Mucosa of rectum (tissue), 2 donors: ENCODE measurements around the gene AVL9.
"Not testable (repeated sequence)": the region's sequence is repeated elsewhere in the genome, so short reads cannot be mapped to it uniquely, and the experiment has no call there.

Experiments used
- H3K27ac ChIP-seq, 2 donors: one replicate each; pipeline ENCODE4 v1.7.0; 2013; ENCODE audit warnings: inconsistent platforms in 2 of 2, low read depth in 2 of 2, low read length in 2 of 2
- H3K27me3 ChIP-seq, 2 donors: one replicate each; pipeline ENCODE4 v1.7.0; 2013; ENCODE audit warnings: low read length in 2 of 2; ENCODE audit not compliant: control insufficient read depth in 2 of 2, insufficient read depth in 2 of 2
- H3K36me3 ChIP-seq, 2 donors: one replicate each; pipeline ENCODE4 v1.7.0; 2013; ENCODE audit warnings: low read length in 2 of 2; ENCODE audit not compliant: control insufficient read depth in 2 of 2, insufficient read depth in 2 of 2
- H3K4me1 ChIP-seq, 2 donors: one replicate each; pipeline ENCODE4 v1.7.0; 2013; ENCODE audit warnings: low read length in 2 of 2, mild to moderate bottlenecking in 1 of 2; ENCODE audit not compliant: control insufficient read depth in 2 of 2, insufficient read depth in 2 of 2
- H3K4me3 ChIP-seq, 2 donors: one replicate each; pipeline ENCODE4 v1.7.0; 2013; ENCODE audit warnings: low read length in 2 of 2
- H3K9ac ChIP-seq, 2 donors: one replicate each; pipeline ENCODE4 v1.7.0; 2013; ENCODE audit warnings: low read length in 2 of 2, low read depth in 1 of 2, mild to moderate bottlenecking in 1 of 2
- H3K9me3 ChIP-seq, 2 donors: one replicate each; pipeline ENCODE4 v1.7.0; 2013; ENCODE audit warnings: low read length in 2 of 2; ENCODE audit not compliant: control insufficient read depth in 2 of 2
- donor health status: healthy.
- donor health status: Normal muscosa, but diverticular disease.

The AVL9 gene

GRCh38 chr7:32582036-32582435, 86.7 kb downstream of the AVL9 start:
- Histone ChIP-seq H3K36me3 (peaks cover 68 to 73% of the 10 kb centered on the region in 2 donors), H3K4me1 (no peaks in the 10 kb centered on the region), H3K27ac (no peak overlapping the region), H3K4me3 (no peak overlapping the region), H3K27me3 (no peaks in the 10 kb centered on the region), H3K9ac (no peak overlapping the region), H3K9me3 (no peaks in the 10 kb centered on the region)

GRCh38 chr7:32583791-32584190, 88.5 kb downstream of the AVL9 start:
- no peaks in the 10 kb centered on the region for H3K27me3 ChIP-seq
- no peaks in the 10 kb centered on the region for H3K4me1 ChIP-seq
- no peak overlapping the region for H3K4me3 ChIP-seq
- no peaks in the 10 kb centered on the region for H3K9me3 ChIP-seq
- no peak overlapping the region for H3K9ac ChIP-seq
- peaks cover 57 to 71% of the 10 kb centered on the region in 2 donors for H3K36me3 ChIP-seq
- no peak overlapping the region for H3K27ac ChIP-seq

- peak overlapping the region in 1 of 2 donors; percentile 30 for H3K27ac ChIP-seq
Observed at GRCh38 chr7:32586291-32587221, 91.3 kb downstream of the AVL9 start.

GRCh38 chr7:32587411-32587948, 92.2 kb downstream of the AVL9 start:
- H3K27ac ChIP-seq: peak overlapping the region in 1 of 2 donors; percentile 13
- peaks cover 34 to 50% of the 10 kb centered on the region in 2 donors for H3K36me3 ChIP-seq
- H3K9me3 ChIP-seq: no peaks in the 10 kb centered on the region
- H3K27me3 ChIP-seq: no peaks in the 10 kb centered on the region
- no peak overlapping the region for H3K4me3 ChIP-seq
- H3K9ac ChIP-seq: no peak overlapping the region
- H3K4me1 ChIP-seq: no peaks in the 10 kb centered on the region

More at GRCh38 chr7:32586291-32587221, 91.3 kb downstream of the AVL9 start:
- H3K9me3 ChIP-seq: no peaks in the 10 kb centered on the region
- peaks cover 42 to 60% of the 10 kb centered on the region in 2 donors for H3K36me3 ChIP-seq
- H3K9ac ChIP-seq: no peak overlapping the region
- H3K27me3 ChIP-seq: no peaks in the 10 kb centered on the region
- no peaks in the 10 kb centered on the region for H3K4me1 ChIP-seq
- H3K4me3 ChIP-seq: no peak overlapping the region

GRCh38 chr7:32588657-32589056, 93.4 kb downstream of the AVL9 start:
- Histone ChIP-seq H3K36me3 (peaks cover 24 to 41% of the 10 kb centered on the region in 2 donors), H3K27me3 (no peaks in the 10 kb centered on the region), H3K27ac (no peak overlapping the region), H3K4me1 (no peaks in the 10 kb centered on the region), H3K9me3 (no peaks in the 10 kb centered on the region), H3K4me3 (no peak overlapping the region), H3K9ac (no peak overlapping the region)

GRCh38 chr7:32591938-32592337, 96.6 kb downstream of the AVL9 start:
- H3K27me3 ChIP-seq: no peaks in the 10 kb centered on the region
- H3K36me3 ChIP-seq: peaks cover under 1 to 16% of the 10 kb centered on the region in 2 donors
- H3K9me3 ChIP-seq: no peaks in the 10 kb centered on the region
- H3K4me3 ChIP-seq: no peak overlapping the region
- no peak overlapping the region for H3K27ac ChIP-seq
- H3K4me1 ChIP-seq: no peaks in the 10 kb centered on the region
- H3K9ac ChIP-seq: no peak overlapping the region

- Histone ChIP-seq H3K9ac (no peak overlapping the region), H3K4me3 (no peak overlapping the region), H3K9me3 (no peaks in the 10 kb centered on the region), H3K4me1 (no peaks in the 10 kb centered on the region), H3K27ac (no peak overlapping the region), H3K36me3 (peaks cover 0 to 13% of the 10 kb centered on the region in 2 donors), H3K27me3 (no peaks in the 10 kb centered on the region)
Observed at GRCh38 chr7:32592701-32593100, 97.4 kb downstream of the AVL9 start.

GRCh38 chr7:32594965-32595490, 99.7 kb downstream of the AVL9 start:
- no peaks in the 10 kb centered on the region for H3K27me3 ChIP-seq
- peaks cover 0 to 2% of the 10 kb centered on the region in 2 donors for H3K36me3 ChIP-seq
- no peak overlapping the region for H3K27ac ChIP-seq
- H3K9me3 ChIP-seq: no peaks in the 10 kb centered on the region
- H3K4me3 ChIP-seq: no peak overlapping the region
- H3K4me1 ChIP-seq: no peaks in the 10 kb centered on the region
- H3K9ac ChIP-seq: no peak overlapping the region

- H3K27me3 ChIP-seq, H3K9me3 ChIP-seq, H3K36me3 ChIP-seq, H3K9ac ChIP-seq, H3K4me3 ChIP-seq, H3K27ac ChIP-seq, H3K4me1 ChIP-seq: not testable (repeated sequence)
Observed at GRCh38 chr7:32601196-32601595, 105.9 kb downstream of the AVL9 start.

- H3K9ac ChIP-seq: no peak overlapping the region
- H3K4me1 ChIP-seq: no peaks in the 10 kb centered on the region
Observed at GRCh38 chr7:32602470-32602869, 107.2 kb downstream of the AVL9 start.

More at GRCh38 chr7:32602470-32602869, 107.2 kb downstream of the AVL9 start:
- H3K36me3 ChIP-seq: no peaks in the 10 kb centered on the region
- H3K27ac ChIP-seq: no peak overlapping the region
- no peak overlapping the region for H3K4me3 ChIP-seq
- H3K27me3 ChIP-seq: no peaks in the 10 kb centered on the region
- no peaks in the 10 kb centered on the region for H3K9me3 ChIP-seq
